Panc1 (cell line): ENCODE results near the gene NEU2. TPM values are rescaled to one million over a fixed set of nuclear protein-coding genes. Genes with fewer than 3 reads are reported as not detected.

Experiments
- ATAC-seq: fragments of 200-7000 bp; cut with Tn5 transposase; 2 replicates; pipeline ENCODE4 v1.9.1; 2020; ENCODE audit warnings: mild to moderate bottlenecking, moderate library complexity
- BruUV-seq: library from RNA; stranded (reverse); fragments of 400-500 nt; replicated peaks from 2 replicates; lab custom pipeline; 2021; lab: Mats Ljungman, UMichigan
- CTCF ChIA-PET: fragments of 300-600 bp; sonication (Branson Sonifier 250); formaldehyde crosslinking; loops from one replicate; lab custom pipeline; 2022; ENCODE audit warnings: antibody characterized with exemption; lab: Charles Lee
- POLR2A ChIA-PET: fragments of 300-600 bp; sonication (Branson Sonifier 250); formaldehyde crosslinking; loops from one replicate; lab custom pipeline; 2022; ENCODE audit warnings: antibody characterized with exemption; lab: Charles Lee
- DNase-seq: peaks from one replicate; pipeline ENCODE4 v3.0.0-alpha.2; 2010; ENCODE audit warnings: low read depth, low spot score
- H3K27ac ChIP-seq: 2 replicates; pipeline ENCODE4 v1.5.1; 2011; ENCODE audit warnings: mild to moderate bottlenecking, low read length, inconsistent platforms
- H3K27me3 ChIP-seq: fragments of 200-500 bp; sonication (Bioruptor generic); 2 replicates; pipeline ENCODE4 v1.6.0; 2014; ENCODE audit warnings: low read length, inconsistent platforms; ENCODE audit not compliant: control insufficient read depth, insufficient read depth
- H3K36me3 ChIP-seq: fragments of 200-500 bp; sonication (Bioruptor generic); 2 replicates; pipeline ENCODE4 v1.5.1; 2014; ENCODE audit warnings: inconsistent platforms, mild to moderate bottlenecking, low read length, moderate library complexity; ENCODE audit not compliant: control insufficient read depth, insufficient read depth
- H3K4me1 ChIP-seq: 2 replicates; pipeline ENCODE4 v1.5.1; 2011; ENCODE audit warnings: inconsistent platforms, mild to moderate bottlenecking, low read length, moderate library complexity; ENCODE audit not compliant: control insufficient read depth, insufficient read depth
- H3K4me3 ChIP-seq, 2 experiments: 2 replicates each; pipeline ENCODE4 v1.5.1; 2011 to 2012; ENCODE audit warnings: low read depth in 2 of 2, low read length in 2 of 2, mild to moderate bottlenecking in 2 of 2, inconsistent platforms in 1 of 2, moderate library complexity in 1 of 2
- H3K9me3 ChIP-seq: fragments of 200-500 bp; sonication (Bioruptor generic); 2 replicates; pipeline ENCODE4 v1.5.1; 2014; ENCODE audit warnings: low read depth, mild to moderate bottlenecking, inconsistent platforms, low read length, moderate library complexity; ENCODE audit not compliant: control insufficient read depth, insufficient read depth
- CTCF ChIP-seq: fragments of 450-650 bp; IDR thresholded peaks from 2 replicates; pipeline ENCODE4 v1.5.1; 2017; ENCODE audit warnings: mild to moderate bottlenecking
- POLR2AphosphoS5 ChIP-seq: IDR thresholded peaks from 2 replicates; pipeline ENCODE4 v1.6.1; 2012; ENCODE audit warnings: mild to moderate bottlenecking, low read depth, low read length, moderate library complexity
- REST ChIP-seq, 2 experiments: IDR thresholded peaks; 2 replicates each; pipeline ENCODE4 v1.6.1; 2011 to 2012; ENCODE audit warnings: low read depth in 2 of 2, control low read depth in 1 of 2, low read length in 1 of 2, mild to moderate bottlenecking in 1 of 2, moderate library complexity in 1 of 2; ENCODE audit not compliant: insufficient read depth in 1 of 2
- SIN3A ChIP-seq: IDR thresholded peaks from 2 replicates; pipeline ENCODE4 v1.6.1; 2012; ENCODE audit warnings: low read depth, mild to moderate bottlenecking, low read length, moderate library complexity, borderline replicate concordance; ENCODE audit not compliant: insufficient read depth
- TCF7L2 ChIP-seq: IDR thresholded peaks from 2 replicates; pipeline ENCODE4 v1.6.1; 2011; ENCODE audit warnings: mild to moderate bottlenecking, low read depth, low read length, inconsistent platforms
- in situ Hi-C: cut with HindIII; loops from 2 replicates; pipeline ENCODE4 v1.10.0; 2016; ENCODE audit warnings: low sequenced_read_pairs, low pct_unique_long_range_greater_than_20kb
- intact Hi-C: fragments of 100-400 bp; cut with micrococcal nuclease; formaldehyde crosslinking; loops from one replicate; pipeline ENCODE4 v1.10.0; 2022; ENCODE audit not compliant: unreplicated experiment
- total RNA-seq: library from RNA; stranded (reverse); gene quantifications from one replicate; pipeline ENCODE4 v1.2.1, GENCODE V29; 2021; ENCODE audit not compliant: unreplicated experiment

Gene NEU2
- total RNA-seq, 1 experiment from 2014 or later, result not detected

GRCh38 chr2:233082222-233082930, 49.9 kb downstream of the NEU2 start:
- intact Hi-C loops, result no loop called here
- Histone ChIP-seq H3K4me3 (no peak overlapping the region), H3K27me3 (no peaks in the 10 kb centered on the region), H3K27ac (no peak overlapping the region), H3K36me3 (no peaks in the 10 kb centered on the region), H3K9me3 (no peaks in the 10 kb centered on the region), H3K4me1 (no peaks in the 10 kb centered on the region)
- BruUV-seq, result no TSS peak
- ChIA-PET CTCF (interaction anchor here (0.5 kb wide), 1 partner anchor 176 kb away, joined by 4 read pairs; no protein-coding TSS in a partner anchor), POLR2A (interaction anchor here (0.5 kb wide), 1 partner anchor 11 kb away, joined by 5 read pairs; no protein-coding TSS in a partner anchor)
- in situ Hi-C loops, result loop anchor here (10.0 kb wide), 1 partner anchor 152 kb away; no protein-coding TSS in a partner anchor
- ATAC-seq (no peak), DNase-seq (no peak)
- TF ChIP-seq POLR2AphosphoS5 (no peak), REST (IDR thresholded peaks at IDR 0.05; ENCODE audit: insufficient read depth in 1 of 2, low read depth in 2 of 2, low read length in 1 of 2) (no peak), SIN3A (no peak), TCF7L2 (no peak), CTCF (no peak)

- in situ Hi-C loops (loop anchor here (10.0 kb wide), 1 partner anchor 152 kb away; no protein-coding TSS in a partner anchor), intact Hi-C loops (no loop called here)
- no peak for DNase-seq
- Histone ChIP-seq H3K36me3 (no peaks in the 10 kb centered on the region), H3K4me3 (no peak overlapping the region), H3K4me1 (no peaks in the 10 kb centered on the region), H3K27me3 (no peaks in the 10 kb centered on the region), H3K9me3 (no peaks in the 10 kb centered on the region), H3K27ac (no peak overlapping the region)
- no TSS peak for BruUV-seq
- no peak for ATAC-seq
- no peak for TF ChIP-seq SIN3A
- TF ChIP-seq TCF7L2, result no peak
- no peak for TF ChIP-seq CTCF
- TF ChIP-seq REST (IDR thresholded peaks at IDR 0.05; ENCODE audit: insufficient read depth in 1 of 2, low read depth in 2 of 2, low read length in 1 of 2), result no peak
- TF ChIP-seq POLR2AphosphoS5, result no peak
- ChIA-PET CTCF (interaction anchor here (0.5 kb wide), 1 partner anchor 177 kb away, joined by 4 read pairs; no protein-coding TSS in a partner anchor), POLR2A (no interaction called here)
Measured at GRCh38 chr2:233082931-233083755, 50.7 kb downstream of the NEU2 start.
